Measurements from ENCODE around the gene ZNF664. TPM values are rescaled to one million over a fixed set of nuclear protein-coding genes. Genes with fewer than 3 reads are reported as not detected.

ZNF664 gene
- total RNA-seq, 1 experiment from 2014 or later, result 124 TPM

DNA sequence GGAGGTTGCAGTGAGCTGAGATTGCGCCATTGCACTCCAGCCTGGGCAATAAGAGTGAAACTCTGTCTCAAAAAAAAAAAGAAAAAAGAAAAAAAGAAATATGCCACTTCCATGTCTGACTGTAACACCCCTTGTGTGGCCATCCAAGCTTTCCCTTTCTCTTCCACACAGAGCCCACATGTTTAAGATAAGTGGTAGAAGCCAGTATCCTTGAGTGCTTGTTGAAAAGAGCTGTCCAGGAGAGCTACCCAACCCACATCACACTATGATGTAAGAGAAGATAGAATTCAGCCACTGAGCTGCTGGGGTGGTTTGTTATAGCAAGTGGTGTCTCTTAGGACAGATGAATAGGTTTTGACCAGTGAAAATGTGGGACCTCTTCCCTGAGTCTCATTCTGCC, 82.1 kb downstream of the ZNF664 start:
- Histone ChIP-seq H3K27ac (ENCODE audit: low read depth, low read length) (no peak overlapping the region), H3K4me1 (ENCODE audit: control insufficient read depth in 1 of 2, insufficient read depth in 2 of 2, low read length in 2 of 2) (no peaks in the 10 kb centered on the region)
- intact Hi-C loops (cut with micrococcal nuclease), result no loop called here

More for the DNA sequence above, 82.1 kb downstream of the ZNF664 start:
- no peaks in the 10 kb centered on the region for H3K36me3 ChIP-seq (ENCODE audit: control insufficient read depth in 1 of 2, insufficient read depth in 2 of 2, low read length in 2 of 2)
- H4K20me1 ChIP-seq (ENCODE audit: insufficient read depth), result no peaks in the 10 kb centered on the region
- ChIA-PET POLR2A (no interaction called here), CTCF (no interaction called here), RAD21 (ENCODE audit: low non-redundant PET in 1 of 2, low total read pairs in 2 of 2, uncharacterized antibody in 2 of 2, unreplicated experiment in 2 of 2) (no interaction called here)
- ATAC-seq, result no peak
- no peak overlapping the region for H3K4me3 ChIP-seq (replicated peaks in 1 of 2; ENCODE audit: low read depth in 1 of 2, low read length in 2 of 2)
- TF ChIP-seq ZFX (IDR thresholded peaks at IDR 0.05) (no peak), SRF (IDR thresholded peaks at IDR 0.05; ENCODE audit: low read depth) (no peak), POLR2AphosphoS5 (IDR thresholded peaks at IDR 0.05; ENCODE audit: low read depth, low read length) (no peak), YY1 (IDR thresholded peaks at IDR 0.05; ENCODE audit: extremely low read depth, insufficient replicate concordance, low read depth, low read length) (no peak), TCF7L2 (IDR thresholded peaks at IDR 0.05; ENCODE audit: borderline replicate concordance, extremely low read depth, insufficient read depth, insufficient read length) (no peak), ELF1 (IDR thresholded peaks at IDR 0.05; ENCODE audit: borderline replicate concordance, low read depth) (no peak), CBX3 (IDR thresholded peaks at IDR 0.05; ENCODE audit: low read depth) (no peak), EGR1 (IDR thresholded peaks at IDR 0.05; ENCODE audit: low read depth) (no peak), CEBPB (IDR thresholded peaks at IDR 0.05; ENCODE audit: low read depth) (no peak), RAD21 (IDR thresholded peaks at IDR 0.05; ENCODE audit: low read depth) (no peak), EZH2phosphoT487 (IDR thresholded peaks at IDR 0.05; ENCODE audit: borderline replicate concordance) (no peak), SIN3A (IDR thresholded peaks at IDR 0.05; ENCODE audit: low read depth) (no peak), POLR2A (IDR thresholded peaks at IDR 0.05; ENCODE audit: borderline replicate concordance, extremely low read depth, insufficient read depth, insufficient read length) (no peak), ZNF274 (IDR thresholded peaks at IDR 0.05; ENCODE audit: low read depth, low read length) (no peak), SP1 (IDR thresholded peaks at IDR 0.05; ENCODE audit: low read depth) (no peak)
- TF ChIP-seq, protein P1, sequence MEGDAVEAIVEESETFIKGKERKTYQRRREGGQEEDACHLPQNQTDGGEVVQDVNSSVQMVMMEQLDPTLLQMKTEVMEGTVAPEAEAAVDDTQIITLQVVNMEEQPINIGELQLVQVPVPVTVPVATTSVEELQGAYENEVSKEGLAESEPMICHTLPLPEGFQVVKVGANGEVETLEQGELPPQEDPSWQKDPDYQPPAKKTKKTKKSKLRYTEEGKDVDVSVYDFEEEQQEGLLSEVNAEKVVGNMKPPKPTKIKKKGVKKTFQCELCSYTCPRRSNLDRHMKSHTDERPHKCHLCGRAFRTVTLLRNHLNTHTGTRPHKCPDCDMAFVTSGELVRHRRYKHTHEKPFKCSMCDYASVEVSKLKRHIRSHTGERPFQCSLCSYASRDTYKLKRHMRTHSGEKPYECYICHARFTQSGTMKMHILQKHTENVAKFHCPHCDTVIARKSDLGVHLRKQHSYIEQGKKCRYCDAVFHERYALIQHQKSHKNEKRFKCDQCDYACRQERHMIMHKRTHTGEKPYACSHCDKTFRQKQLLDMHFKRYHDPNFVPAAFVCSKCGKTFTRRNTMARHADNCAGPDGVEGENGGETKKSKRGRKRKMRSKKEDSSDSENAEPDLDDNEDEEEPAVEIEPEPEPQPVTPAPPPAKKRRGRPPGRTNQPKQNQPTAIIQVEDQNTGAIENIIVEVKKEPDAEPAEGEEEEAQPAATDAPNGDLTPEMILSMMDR (IDR thresholded peaks at IDR 0.05 in 2 of 3, conservative IDR thresholded peaks at IDR 0.05 in 1 of 3; ENCODE audit: borderline replicate concordance in 1 of 3, insufficient read depth in 1 of 3, low read depth in 2 of 3, low read length in 2 of 3), result no peak
- TF ChIP-seq, protein P2, sequence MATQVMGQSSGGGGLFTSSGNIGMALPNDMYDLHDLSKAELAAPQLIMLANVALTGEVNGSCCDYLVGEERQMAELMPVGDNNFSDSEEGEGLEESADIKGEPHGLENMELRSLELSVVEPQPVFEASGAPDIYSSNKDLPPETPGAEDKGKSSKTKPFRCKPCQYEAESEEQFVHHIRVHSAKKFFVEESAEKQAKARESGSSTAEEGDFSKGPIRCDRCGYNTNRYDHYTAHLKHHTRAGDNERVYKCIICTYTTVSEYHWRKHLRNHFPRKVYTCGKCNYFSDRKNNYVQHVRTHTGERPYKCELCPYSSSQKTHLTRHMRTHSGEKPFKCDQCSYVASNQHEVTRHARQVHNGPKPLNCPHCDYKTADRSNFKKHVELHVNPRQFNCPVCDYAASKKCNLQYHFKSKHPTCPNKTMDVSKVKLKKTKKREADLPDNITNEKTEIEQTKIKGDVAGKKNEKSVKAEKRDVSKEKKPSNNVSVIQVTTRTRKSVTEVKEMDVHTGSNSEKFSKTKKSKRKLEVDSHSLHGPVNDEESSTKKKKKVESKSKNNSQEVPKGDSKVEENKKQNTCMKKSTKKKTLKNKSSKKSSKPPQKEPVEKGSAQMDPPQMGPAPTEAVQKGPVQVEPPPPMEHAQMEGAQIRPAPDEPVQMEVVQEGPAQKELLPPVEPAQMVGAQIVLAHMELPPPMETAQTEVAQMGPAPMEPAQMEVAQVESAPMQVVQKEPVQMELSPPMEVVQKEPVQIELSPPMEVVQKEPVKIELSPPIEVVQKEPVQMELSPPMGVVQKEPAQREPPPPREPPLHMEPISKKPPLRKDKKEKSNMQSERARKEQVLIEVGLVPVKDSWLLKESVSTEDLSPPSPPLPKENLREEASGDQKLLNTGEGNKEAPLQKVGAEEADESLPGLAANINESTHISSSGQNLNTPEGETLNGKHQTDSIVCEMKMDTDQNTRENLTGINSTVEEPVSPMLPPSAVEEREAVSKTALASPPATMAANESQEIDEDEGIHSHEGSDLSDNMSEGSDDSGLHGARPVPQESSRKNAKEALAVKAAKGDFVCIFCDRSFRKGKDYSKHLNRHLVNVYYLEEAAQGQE (IDR thresholded peaks at IDR 0.05; ENCODE audit: low read depth), result no peak
- TF ChIP-seq, protein P3, sequence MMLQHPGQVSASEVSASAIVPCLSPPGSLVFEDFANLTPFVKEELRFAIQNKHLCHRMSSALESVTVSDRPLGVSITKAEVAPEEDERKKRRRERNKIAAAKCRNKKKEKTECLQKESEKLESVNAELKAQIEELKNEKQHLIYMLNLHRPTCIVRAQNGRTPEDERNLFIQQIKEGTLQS (IDR thresholded peaks at IDR 0.05), result no peak
- TF ChIP-seq, protein P4, sequence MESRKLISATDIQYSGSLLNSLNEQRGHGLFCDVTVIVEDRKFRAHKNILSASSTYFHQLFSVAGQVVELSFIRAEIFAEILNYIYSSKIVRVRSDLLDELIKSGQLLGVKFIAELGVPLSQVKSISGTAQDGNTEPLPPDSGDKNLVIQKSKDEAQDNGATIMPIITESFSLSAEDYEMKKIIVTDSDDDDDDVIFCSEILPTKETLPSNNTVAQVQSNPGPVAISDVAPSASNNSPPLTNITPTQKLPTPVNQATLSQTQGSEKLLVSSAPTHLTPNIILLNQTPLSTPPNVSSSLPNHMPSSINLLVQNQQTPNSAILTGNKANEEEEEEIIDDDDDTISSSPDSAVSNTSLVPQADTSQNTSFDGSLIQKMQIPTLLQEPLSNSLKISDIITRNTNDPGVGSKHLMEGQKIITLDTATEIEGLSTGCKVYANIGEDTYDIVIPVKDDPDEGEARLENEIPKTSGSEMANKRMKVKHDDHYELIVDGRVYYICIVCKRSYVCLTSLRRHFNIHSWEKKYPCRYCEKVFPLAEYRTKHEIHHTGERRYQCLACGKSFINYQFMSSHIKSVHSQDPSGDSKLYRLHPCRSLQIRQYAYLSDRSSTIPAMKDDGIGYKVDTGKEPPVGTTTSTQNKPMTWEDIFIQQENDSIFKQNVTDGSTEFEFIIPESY (IDR thresholded peaks at IDR 0.05; ENCODE audit: extremely low read depth, insufficient replicate concordance, low read length), result no peak
- TF ChIP-seq, protein P5, sequence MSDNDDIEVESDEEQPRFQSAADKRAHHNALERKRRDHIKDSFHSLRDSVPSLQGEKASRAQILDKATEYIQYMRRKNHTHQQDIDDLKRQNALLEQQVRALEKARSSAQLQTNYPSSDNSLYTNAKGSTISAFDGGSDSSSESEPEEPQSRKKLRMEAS (IDR thresholded peaks at IDR 0.05), result no peak
- no peak overlapping the region for H2AFZ ChIP-seq (ENCODE audit: low read depth, low read length, poor library complexity, severe bottlenecking)
- H3K9me2 ChIP-seq (ENCODE audit: insufficient read depth), result no peaks in the 10 kb centered on the region
- H3K79me2 ChIP-seq (ENCODE audit: insufficient read depth, low read length), result no peaks in the 10 kb centered on the region
- DNase-seq (ENCODE audit: low read depth, low spot score), result no peak
- H3K27me3 ChIP-seq (ENCODE audit: insufficient read depth, low read length), result no peaks in the 10 kb centered on the region
- H3K9ac ChIP-seq (ENCODE audit: low read length), result no peak overlapping the region
- BruUV-seq (replicated peaks), result no TSS peak
- H3K9me3 ChIP-seq (ENCODE audit: control insufficient read depth in 1 of 2, insufficient read depth in 1 of 2, low read depth in 1 of 2, low read length in 2 of 2), result no peaks in the 10 kb centered on the region
- no peak overlapping the region for H3K4me2 ChIP-seq (ENCODE audit: low read length)

Data from HCT116 (cell line).